NCI-H1105 (cell line): ENCODE data around the gene NLN.
A peak's percentile ranks its signal among the peaks of the same experiment; 100 is the strongest.
"Not testable (repeated sequence)": the region's sequence is repeated elsewhere in the genome, so short reads cannot be mapped to it uniquely, and the experiment has no call there.

ENCODE experiments used
- DNase-seq: peaks from one replicate; lab custom pipeline; 2025; lab: John Stamatoyannopoulos, UW

Gene NLN

GRCh38 chr5:65721720-65722574 is at the start of gene NLN, which contains the start of gene SGTB:
Gene NLN (plus strand): TSS chr5:65722205. CDS start chr5:65722374, 169 bp downstream.
Gene SGTB (minus strand): TSS chr5:65722109. CDS start chr5:65720807, 1,302 bp downstream.
- DNase-seq = peak; percentile 32

DNA sequence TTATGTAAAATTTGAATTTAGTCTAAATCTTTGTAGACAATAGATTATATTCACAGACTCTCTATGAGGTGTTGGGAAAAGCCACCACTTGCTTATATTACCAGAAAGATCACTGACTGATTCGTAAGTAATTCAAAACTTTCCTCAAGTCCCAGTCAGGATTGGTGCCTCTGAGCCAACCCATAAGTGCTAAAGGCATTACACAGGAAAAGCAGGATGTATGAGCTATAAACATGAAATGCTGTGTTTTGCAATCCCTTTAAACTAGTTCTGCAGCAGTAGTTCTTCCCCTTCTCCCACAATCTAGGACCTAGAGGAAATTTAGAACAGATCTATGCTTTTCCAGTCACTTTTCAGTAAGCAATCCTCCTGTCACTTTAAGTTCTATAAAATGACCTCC is 49.2 kb upstream of the NLN start:
- no peak for DNase-seq

- no peak for DNase-seq
Observed at GRCh38 chr5:65674749-65675148, 47.3 kb upstream of the NLN start.

DNA sequence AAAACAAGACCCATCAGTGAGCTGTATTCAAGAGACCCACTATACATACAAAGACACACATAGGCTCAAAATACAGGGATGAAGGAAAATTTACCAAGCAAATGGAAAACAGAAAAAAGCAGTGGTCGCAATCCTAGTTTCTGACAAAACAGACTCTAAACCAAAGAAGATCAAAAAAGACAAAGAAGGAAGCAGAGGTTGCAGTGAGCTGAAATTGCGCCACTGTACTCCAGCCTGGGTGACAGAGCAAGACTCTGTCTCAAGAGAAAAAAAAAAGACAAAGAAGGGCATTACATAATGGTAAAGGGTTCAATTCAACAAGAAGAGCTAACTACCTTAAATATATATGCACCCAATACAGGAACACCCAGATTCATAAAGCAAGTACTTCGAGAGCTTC is 45.9 kb upstream of the NLN start:
- DNase-seq = not testable (repeated sequence)

- DNase-seq = no peak
Observed at GRCh38 chr5:65682148-65682547, 39.9 kb upstream of the NLN start.

DNA sequence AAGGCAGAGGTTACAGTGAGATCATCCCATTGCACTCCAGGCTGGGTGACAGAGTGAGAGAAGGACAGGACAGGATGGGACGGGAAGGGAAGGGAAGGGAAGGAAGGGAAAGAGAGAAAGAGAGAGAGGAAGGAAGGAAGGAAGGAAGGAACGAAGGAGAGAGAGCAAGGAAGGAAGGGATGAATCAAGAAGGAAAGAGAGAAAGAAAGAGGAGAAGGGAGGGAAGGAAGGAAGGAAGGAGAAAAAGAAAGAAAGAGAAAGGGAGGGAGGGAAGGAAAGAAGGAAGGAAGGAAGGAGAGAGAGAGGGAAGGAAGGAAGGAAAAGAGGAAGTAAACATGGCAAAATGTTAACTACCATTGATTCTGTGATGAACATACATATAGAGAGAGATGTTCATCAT is 28.9 kb upstream of the NLN start:
- DNase-seq = no peak

DNA sequence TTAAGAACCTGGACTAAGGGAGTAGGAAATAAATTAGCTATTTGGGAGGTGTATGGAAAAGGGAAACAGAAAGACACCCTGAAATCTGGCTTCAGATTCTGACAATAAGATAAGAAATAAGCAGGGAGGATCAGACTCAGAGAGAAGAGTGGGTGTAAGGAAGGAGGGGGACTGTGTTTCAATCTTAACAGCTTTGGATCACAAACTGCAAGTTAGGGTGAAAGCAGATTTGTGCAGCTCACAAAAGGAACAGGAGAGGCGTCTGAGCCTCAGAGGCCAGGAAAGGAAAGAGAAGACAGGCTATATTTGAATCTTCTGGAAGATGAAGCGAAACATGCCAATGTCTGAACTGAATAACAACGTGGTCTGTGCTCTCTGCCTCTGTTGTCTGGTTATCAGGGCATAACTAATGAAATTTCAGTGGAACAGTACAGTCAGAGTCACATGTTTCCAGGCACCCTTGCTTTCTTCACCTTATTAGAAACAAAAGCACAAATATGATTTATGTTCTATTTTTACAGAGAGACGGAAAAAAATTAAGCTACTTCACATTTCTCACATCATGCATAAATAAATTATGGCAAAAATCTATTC is 26.7 kb upstream of the NLN start:
- no peak for DNase-seq

GRCh38 chr5:65695896-65696295 is 26.1 kb upstream of the NLN start:
- no peak for DNase-seq

DNA sequence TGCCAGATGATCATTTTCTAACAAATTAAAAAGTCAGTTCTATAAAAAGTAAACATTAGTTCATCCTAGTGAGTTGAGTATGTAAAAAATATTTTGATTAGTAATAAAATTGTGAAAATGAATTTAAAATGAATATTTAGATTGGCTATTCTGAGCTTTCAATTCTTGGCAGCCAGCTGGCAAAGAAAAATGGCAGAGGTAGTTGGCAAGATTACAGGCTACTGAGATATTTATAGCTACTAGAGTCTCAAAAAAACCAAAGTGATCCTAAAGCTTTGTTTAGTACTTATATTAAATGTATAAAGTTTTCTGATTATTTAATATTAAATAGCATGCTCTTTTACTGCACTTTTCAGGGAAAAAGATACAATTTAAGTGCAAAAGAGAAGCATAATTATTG is 25.1 kb upstream of the NLN start:
- DNase-seq = no peak

DNA sequence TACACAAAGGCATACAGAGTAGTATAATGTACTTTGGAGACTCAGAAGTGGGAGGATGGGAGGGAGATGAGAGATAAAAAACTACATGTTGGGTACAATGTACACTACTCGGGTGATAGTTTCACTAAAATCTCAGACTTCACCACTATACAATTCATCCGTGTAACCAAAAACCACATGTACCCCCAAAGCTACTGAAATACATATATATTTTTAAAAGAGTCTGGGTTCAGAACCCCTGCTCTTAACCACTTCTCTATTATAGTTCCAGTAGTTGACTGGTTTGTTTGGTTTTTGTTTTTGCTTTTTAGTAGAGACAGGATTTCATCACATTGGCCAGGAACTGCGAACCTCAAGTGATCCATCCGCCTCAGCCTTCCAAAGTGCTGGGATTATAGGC is 22.7 kb upstream of the NLN start:
- no peak for DNase-seq

GRCh38 chr5:65702036-65702435 is 20.0 kb upstream of the NLN start:
- DNase-seq = no peak

DNA sequence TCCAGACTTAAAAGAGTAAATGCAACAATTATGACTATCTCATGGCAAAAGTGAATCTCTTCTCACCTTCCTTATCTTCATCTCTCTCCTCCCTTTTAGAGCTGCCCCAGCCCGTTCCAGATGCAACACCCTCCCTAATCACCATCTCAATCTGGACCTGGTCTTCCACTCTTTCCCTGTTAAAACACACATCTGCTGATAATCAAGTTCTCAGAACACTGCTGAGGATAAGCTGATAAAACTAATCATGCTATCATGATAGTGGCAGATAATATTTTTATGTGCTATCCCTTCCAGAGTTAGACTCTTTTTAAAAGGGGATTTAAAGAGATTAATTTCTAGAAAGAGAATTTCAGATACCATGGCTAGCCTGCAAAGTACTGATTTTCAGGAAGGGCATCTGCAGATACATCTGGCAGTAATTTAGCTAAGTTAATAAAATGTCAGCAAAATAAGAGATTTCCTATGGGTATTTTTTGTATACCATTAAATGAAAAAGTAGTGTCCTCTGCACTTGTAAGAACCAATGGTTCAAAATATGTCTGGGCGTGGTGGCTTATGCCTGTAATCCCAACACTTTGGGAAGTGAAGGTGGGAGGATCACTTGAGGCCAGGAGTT is 17.3 kb upstream of the NLN start:
- no peak for DNase-seq

DNA sequence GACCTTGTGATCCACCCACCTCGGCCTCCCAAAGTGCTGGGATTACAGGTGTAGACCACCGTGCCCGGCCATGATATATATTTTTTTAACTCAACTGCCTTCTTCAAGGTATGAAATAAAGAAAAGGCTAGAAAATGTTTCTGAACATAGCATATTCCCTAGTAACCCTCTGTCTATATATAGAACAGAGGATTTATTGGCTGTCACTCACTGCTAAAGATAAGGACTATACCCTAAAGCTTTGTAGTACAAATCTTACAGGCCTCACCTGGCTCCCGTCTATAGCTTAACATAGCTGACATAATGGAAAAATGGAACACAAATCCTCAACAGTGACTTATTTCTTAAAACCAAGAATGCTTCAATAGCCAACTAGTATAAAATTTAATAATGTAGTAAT is 14.3 kb upstream of the NLN start:
- DNase-seq = no peak

GRCh38 chr5:65708145-65708544 is 13.9 kb upstream of the NLN start:
- no peak for DNase-seq

DNA sequence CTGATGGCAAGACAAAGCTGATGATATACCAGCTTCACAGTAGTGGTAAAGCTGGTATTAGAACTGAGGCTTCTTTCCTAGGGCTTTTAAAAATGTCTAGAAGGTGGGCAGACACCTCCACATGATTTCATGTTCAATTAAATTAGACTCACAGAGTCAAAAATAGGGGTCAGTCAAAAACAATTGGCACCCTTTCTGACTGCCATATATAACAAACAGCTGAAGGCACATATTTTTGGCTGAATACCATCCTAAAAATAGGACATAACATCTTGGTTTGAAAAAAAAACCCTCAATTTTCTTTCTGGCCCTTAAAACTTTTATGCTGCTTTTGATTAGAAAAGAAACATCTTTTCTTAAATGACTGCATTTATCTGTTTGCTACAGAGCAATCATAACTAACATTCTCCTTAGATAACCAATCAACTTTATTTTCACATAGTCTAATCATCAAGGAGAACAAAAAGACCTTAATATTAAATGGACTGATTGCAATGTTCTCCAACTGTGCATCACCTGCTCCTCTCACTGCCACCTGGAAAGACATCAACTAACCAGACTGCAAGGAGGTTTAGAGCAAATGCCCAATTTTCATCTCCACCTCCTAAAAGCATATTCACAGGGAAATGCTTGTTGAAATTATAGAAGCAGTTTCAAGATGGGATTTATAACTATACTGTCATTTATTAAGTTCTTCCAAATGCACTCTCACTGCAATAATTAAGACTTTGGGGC is 3.3 kb upstream of the NLN start:
- DNase-seq = no peak

DNA sequence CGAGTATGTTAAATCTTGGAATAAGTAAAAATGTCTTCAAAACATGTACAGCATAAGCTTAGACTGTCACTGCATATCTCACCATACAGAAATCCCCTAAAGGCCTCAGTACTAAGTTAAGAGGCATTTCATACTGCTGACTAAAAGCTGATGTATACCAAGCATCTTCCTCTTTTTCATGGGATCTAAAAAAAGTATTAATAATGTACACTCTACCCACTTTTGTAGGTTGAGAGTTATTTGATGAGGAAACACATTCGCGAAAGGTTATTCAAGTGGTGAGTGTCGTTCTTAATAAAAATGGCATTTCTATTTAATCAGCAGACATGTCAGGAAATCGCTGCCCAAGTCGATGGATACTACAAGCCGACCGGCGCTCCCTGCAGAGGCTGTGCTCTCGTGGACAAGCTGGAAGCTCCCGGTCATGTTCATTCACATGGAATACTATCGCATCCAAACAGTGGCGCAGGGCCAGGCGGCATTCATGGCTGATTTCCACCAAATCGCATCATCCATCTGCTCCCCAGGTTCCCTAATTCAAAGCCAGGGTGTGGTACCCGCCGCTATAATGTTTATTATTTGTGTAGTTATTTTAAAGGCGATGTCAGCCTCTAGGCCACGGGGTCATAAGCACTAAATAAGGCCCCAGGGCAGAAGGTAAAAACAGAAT is 820 bp upstream of the NLN start:
- DNase-seq = peak; percentile 12

DNA sequence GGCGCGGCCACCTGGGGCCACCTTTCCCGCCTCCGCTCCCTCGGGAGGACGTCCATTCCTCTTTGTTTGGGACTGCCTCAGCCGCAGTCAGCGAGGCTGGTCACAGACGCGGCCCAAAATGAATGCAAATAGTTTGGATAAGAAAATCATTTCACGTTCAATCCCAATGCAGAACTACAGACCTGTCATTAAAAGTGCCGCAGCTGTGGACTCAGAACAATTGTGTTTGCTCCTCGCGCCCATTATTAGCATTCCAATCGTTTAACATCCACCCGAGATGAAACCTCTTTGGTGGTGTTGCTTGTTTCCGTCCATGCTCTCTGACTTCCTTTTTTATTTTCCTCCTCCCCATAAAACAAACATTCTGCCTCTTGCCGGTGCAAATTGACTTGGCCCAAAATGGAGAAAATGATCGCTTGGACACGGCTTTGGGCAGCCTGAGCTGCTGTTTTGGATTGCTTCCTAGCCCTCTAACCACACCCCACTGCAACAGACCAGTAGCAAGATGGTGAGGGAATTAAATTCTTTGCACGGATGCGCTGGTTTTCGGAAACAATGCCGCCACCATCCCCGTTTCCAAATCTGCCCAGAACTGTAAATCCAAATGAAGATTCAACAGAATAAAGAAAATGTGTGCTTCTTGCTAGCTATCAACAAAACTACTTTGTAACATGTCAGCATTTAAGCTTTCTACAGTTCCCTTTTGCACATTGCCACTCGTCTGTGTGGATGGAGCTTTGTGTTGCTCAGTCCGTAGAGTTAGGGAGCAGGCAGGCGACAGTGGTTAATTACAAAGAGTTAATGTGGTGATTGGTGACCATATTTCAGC is 784 bp downstream of the NLN start:
- no peak for DNase-seq

GRCh38 chr5:65727491-65728156 is 5.6 kb downstream of the NLN start:
- no peak for DNase-seq

GRCh38 chr5:65728218-65728617 is 6.2 kb downstream of the NLN start:
- no peak for DNase-seq

- no peak for DNase-seq
Observed at GRCh38 chr5:65730910-65731309, 8.9 kb downstream of the NLN start.
